Activated CD8-positive, alpha-beta memory T cell treated with anti-CD3 and anti-CD28 coated beads for 4 hours (primary cell): ENCODE data around the gene UXS1.

ENCODE experiments used
- DNase-seq, 2 donors: peaks; one replicate each; pipeline ENCODE4 v3.0.0-alpha.2; 2020; ENCODE audit warnings: low read depth in 2 of 2

The UXS1 gene

DNA sequence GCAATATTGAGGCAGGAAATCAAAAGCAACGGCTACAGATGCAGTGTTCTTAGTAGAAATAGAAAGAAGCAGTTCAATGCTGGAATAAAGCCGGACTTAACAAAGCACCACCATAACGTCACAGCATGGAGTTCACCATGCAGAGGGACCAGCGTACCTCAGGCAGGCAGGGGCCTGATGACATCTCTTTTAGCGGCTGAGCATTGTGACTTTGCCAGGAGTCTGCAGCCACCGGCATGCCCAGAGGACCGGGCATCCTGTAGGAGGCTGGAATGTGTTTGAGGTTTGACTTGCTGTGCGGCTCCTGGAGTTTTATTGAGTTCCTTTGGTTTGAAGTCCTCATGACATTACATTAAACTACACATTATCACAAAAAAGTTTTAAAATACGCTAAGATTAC, 139.8 kb downstream of the UXS1 start:
- no peak for DNase-seq

DNA sequence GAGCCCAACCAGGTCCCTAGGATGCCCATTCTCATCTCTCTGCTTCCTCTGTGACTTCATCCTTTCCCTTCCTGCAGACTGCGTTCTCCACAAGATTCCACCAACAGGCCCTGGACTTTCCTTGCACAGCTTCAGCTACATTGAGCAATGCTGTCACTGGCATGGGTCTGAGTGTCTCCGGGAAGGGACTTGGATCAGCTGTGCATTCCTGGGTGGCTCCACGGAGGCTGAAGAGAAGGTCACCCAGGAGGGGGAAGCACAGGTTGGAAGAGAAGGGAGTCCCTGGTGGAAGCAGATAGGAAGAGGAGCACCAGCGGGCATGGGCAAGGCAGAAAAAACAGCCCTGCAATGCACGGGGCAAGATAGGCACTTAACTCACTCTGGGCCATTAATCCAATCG, 140.5 kb downstream of the UXS1 start:
- DNase-seq, result no peak

DNA sequence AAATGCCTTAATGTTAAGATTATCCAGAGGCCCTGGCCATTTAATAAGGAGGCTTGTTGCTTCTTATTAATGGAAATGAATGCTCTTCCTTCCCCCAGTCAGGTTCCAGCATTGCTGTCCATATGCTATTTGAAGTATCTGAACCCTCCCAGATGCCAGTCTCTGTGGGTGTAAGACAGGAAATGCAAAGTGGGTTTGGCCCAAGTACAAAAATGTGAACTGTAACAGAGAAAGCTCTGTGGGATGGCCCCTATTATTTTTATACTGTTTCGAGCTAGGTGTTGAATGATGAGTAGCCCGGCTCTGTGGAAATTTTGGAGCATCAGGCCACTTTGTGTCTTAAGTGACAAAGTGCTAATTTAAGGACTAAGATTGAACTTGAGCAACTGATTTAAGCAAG, 141.0 kb downstream of the UXS1 start:
- DNase-seq, result no peak

DNA sequence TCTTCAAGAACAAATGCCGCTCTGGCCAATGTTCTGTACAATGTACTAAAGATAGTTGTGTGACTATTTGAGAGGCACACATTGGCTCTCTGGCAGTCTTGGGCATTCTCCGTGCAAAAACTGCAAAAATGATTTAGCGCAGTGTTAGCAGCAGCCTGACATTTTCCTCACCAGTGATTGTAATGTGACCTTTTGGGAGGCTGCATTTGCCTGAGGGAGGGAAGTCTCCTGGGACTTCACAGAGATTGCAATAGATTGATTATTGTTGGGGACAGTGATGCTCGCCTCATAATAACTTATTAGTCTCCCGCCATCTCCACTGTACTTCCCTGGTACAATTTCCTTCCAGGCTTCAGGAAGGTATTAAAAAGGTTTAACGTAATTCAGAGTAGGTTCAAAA, 149.2 kb downstream of the UXS1 start:
- no peak for DNase-seq

DNA sequence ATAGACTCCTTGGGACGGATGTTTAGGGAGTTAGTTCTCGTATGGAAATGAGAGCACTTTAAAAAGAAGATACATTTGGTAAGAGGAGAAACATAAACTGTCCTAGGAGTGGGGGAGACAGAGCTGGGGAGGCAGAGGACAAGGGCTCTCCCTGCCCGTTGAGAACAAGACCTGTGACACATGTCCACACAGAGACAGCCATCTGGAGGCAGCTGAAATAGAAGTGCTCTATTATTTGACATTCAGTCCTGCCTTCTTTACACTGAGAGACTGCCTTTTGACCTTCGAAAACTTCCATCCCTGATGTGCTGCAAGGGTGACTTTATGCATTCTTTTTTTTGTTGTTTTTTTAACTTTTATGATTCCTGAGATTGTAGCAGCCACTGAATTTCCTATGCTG, 150.1 kb downstream of the UXS1 start:
- DNase-seq, result no peak
